H9 (cell line): ENCODE results near the gene TRPT1. TPM values are rescaled to one million over a fixed set of nuclear protein-coding genes. Genes with fewer than 3 reads are reported as not detected.

ENCODE experiments used
- DNase-seq: peaks from one replicate; pipeline ENCODE4 v3.0.0-alpha.2; 2017
- H2AFZ ChIP-seq: one replicate; pipeline ENCODE4 v1.6.1; 2013; ENCODE audit warnings: mild to moderate bottlenecking, low read length, control low read depth, moderate library complexity
- H2AK5ac ChIP-seq: 2 replicates; pipeline ENCODE4 v1.6.1; 2013; ENCODE audit warnings: low read length, control low read depth, mixed read lengths; ENCODE audit not compliant: insufficient read length
- H2BK120ac ChIP-seq: one replicate; pipeline ENCODE4 v1.6.1; 2013; ENCODE audit warnings: low read depth, mild to moderate bottlenecking, low read length, control low read depth, inconsistent platforms; ENCODE audit not compliant: poor library complexity, severe bottlenecking
- H2BK12ac ChIP-seq: 2 replicates; pipeline ENCODE4 v1.6.1; 2013; ENCODE audit warnings: low read length, control low read depth, mixed read lengths, low read depth; ENCODE audit not compliant: insufficient read length
- H2BK15ac ChIP-seq: 2 replicates; pipeline ENCODE4 v1.6.1; 2013; ENCODE audit warnings: low read depth, low read length, control low read depth
- H2BK20ac ChIP-seq: one replicate; pipeline ENCODE4 v1.6.1; 2013; ENCODE audit warnings: low read depth, mild to moderate bottlenecking, low read length, control low read depth, inconsistent platforms; ENCODE audit not compliant: poor library complexity, severe bottlenecking
- H2BK5ac ChIP-seq: 2 replicates; pipeline ENCODE4 v1.6.1; 2013; ENCODE audit warnings: low read length, control low read depth, mixed read lengths; ENCODE audit not compliant: insufficient read length
- H3K14ac ChIP-seq: 2 replicates; pipeline ENCODE4 v1.6.1; 2013; ENCODE audit warnings: low read length, control low read depth; ENCODE audit not compliant: insufficient read depth
- H3K18ac ChIP-seq: 2 replicates; pipeline ENCODE4 v1.6.1; 2013; ENCODE audit warnings: low read depth, mild to moderate bottlenecking, mixed read lengths, low read length, control low read depth; ENCODE audit not compliant: insufficient read length
- H3K23ac ChIP-seq: 2 replicates; pipeline ENCODE4 v1.6.1; 2013; ENCODE audit warnings: low read length, control low read depth, mixed read lengths, low read depth; ENCODE audit not compliant: insufficient read length
- H3K23me2 ChIP-seq: 2 replicates; pipeline ENCODE4 v1.6.1; 2013; ENCODE audit warnings: low read depth, mild to moderate bottlenecking, mixed read lengths, low read length, control low read depth; ENCODE audit not compliant: insufficient read length, poor library complexity, severe bottlenecking
- H3K27ac ChIP-seq: 2 replicates; pipeline ENCODE4 v1.5.1; 2013; ENCODE audit warnings: low read length, control low read depth, mixed read lengths, low read depth; ENCODE audit not compliant: insufficient read length
- H3K27me3 ChIP-seq: 2 replicates; pipeline ENCODE4 v1.6.1; 2013; ENCODE audit warnings: low read length, control low read depth, inconsistent platforms; ENCODE audit not compliant: insufficient read depth
- H3K4ac ChIP-seq: 2 replicates; pipeline ENCODE4 v1.6.1; 2013; ENCODE audit warnings: low read depth, mild to moderate bottlenecking, control low read depth, inconsistent platforms, low read length, moderate library complexity
- H3K4me1 ChIP-seq: 2 replicates; pipeline ENCODE4 v1.6.1; 2013; ENCODE audit warnings: low read length, control low read depth, inconsistent platforms; ENCODE audit not compliant: insufficient read depth
- H3K4me2 ChIP-seq: 2 replicates; pipeline ENCODE4 v1.6.1; 2013; ENCODE audit warnings: low read length, control low read depth, mixed read lengths; ENCODE audit not compliant: insufficient read length, insufficient read depth
- H3K56ac ChIP-seq: 2 replicates; pipeline ENCODE4 v1.6.1; 2013; ENCODE audit warnings: low read depth, mild to moderate bottlenecking, mixed read lengths, low read length, control low read depth; ENCODE audit not compliant: insufficient read length
- H3K79me1 ChIP-seq: 2 replicates; pipeline ENCODE4 v1.6.1; 2013; ENCODE audit warnings: low read depth, mild to moderate bottlenecking, moderate library complexity, low read length, control low read depth, inconsistent platforms; ENCODE audit not compliant: insufficient read depth, poor library complexity, severe bottlenecking
- H3K79me2 ChIP-seq: 2 replicates; pipeline ENCODE4 v1.6.1; 2013; ENCODE audit warnings: low read length, control low read depth, inconsistent platforms; ENCODE audit not compliant: insufficient read depth
- H3K9ac ChIP-seq: 2 replicates; pipeline ENCODE4 v1.6.1; 2013; ENCODE audit warnings: low read length, control low read depth, mixed read lengths; ENCODE audit not compliant: insufficient read length; ENCODE audit errors: extremely low read depth
- H3K9me3 ChIP-seq: one replicate; pipeline ENCODE4 v1.6.1; 2013; ENCODE audit warnings: low read depth, low read length, inconsistent platforms; ENCODE audit not compliant: control insufficient read depth
- H3T11ph ChIP-seq: one replicate; pipeline ENCODE4 v1.6.1; 2013; ENCODE audit warnings: mild to moderate bottlenecking, low read length, control low read depth, inconsistent platforms
- H4K20me1 ChIP-seq: one replicate; pipeline ENCODE4 v1.6.1; 2013; ENCODE audit not compliant: control insufficient read depth, insufficient read length, insufficient read depth
- H4K5ac ChIP-seq: 2 replicates; pipeline ENCODE4 v1.6.1; 2013; ENCODE audit warnings: low read depth, mild to moderate bottlenecking, mixed read lengths, low read length, control low read depth; ENCODE audit not compliant: insufficient read length
- H4K8ac ChIP-seq: replicated peaks from 2 replicates; pipeline ENCODE4 v1.6.1; 2013; ENCODE audit warnings: low read length, control low read depth, mixed read lengths, low read depth; ENCODE audit not compliant: insufficient read length
- H4K91ac ChIP-seq: 2 replicates; pipeline ENCODE4 v1.6.1; 2013; ENCODE audit warnings: low read depth, mild to moderate bottlenecking, moderate library complexity, mixed read lengths, low read length, control low read depth; ENCODE audit not compliant: insufficient read length
- H3K27ac Mint-ChIP-seq, 3 experiments: 2 replicates in 2 of 3; 3 replicates in 1 of 3; pipeline ENCODE4 v1.8.0; 2020 to 2021; ENCODE audit warnings: mixed read lengths in 3 of 3, mild to moderate bottlenecking in 1 of 3, moderate library complexity in 1 of 3
- H3K27me3 Mint-ChIP-seq: 2 replicates; pipeline ENCODE4 v1.8.0; 2021; ENCODE audit warnings: low read depth, mild to moderate bottlenecking, moderate library complexity, mixed read lengths
- H3K36me3 Mint-ChIP-seq, 3 experiments: 2 replicates in 2 of 3; 3 replicates in 1 of 3; pipeline ENCODE4 v1.8.0; 2020 to 2021; ENCODE audit warnings: low read depth in 3 of 3, mixed read lengths in 3 of 3; ENCODE audit not compliant: insufficient read depth in 1 of 3
- H3K4me1 Mint-ChIP-seq, 2 experiments: 2 replicates each; pipeline ENCODE4 v1.8.0; 2020; ENCODE audit warnings: mixed read lengths in 2 of 2
- H3K4me3 Mint-ChIP-seq, 2 experiments: 2 replicates in 1 of 2; 3 replicates in 1 of 2; pipeline ENCODE4 v1.8.0; 2020 to 2021; ENCODE audit warnings: mild to moderate bottlenecking in 2 of 2, mixed read lengths in 2 of 2, moderate library complexity in 1 of 2
- H3K9me3 Mint-ChIP-seq, 2 experiments: 2 replicates in 1 of 2; 3 replicates in 1 of 2; pipeline ENCODE4 v1.8.0; 2020; ENCODE audit warnings: mild to moderate bottlenecking in 2 of 2, mixed read lengths in 2 of 2, moderate library complexity in 1 of 2
- CTCF ChIP-seq: fragments of 200-600 bp; sonication (generic); conservative IDR thresholded peaks from 3 replicates; pipeline ENCODE4 v1.8.0; 2021; ENCODE audit warnings: antibody characterized with exemption, mild to moderate bottlenecking
- WGBS: extraction: QIAGEN DNeasy Blood & Tissue Kit; methylation state at CpG from one replicate; pipeline ENCODE4 v1.1.7; 2013; ENCODE audit warnings: missing lambda C conversion rate, low lambda C conversion rate, mixed read lengths; ENCODE audit not compliant: insufficient read length; ENCODE audit errors: extremely low coverage; 5-methylcytosine and 5-hydroxymethylcytosine counted together
- total RNA-seq: library from RNA; stranded (reverse); gene quantifications from 2 replicates; pipeline ENCODE4 v1.2.1, GENCODE V29; 2021

TRPT1 gene
- total RNA-seq, 1 experiment from 2014 or later: 33.6 TPM

- Histone ChIP-seq H3K14ac (no peak overlapping the region), H2BK20ac (no peak overlapping the region), H3K9ac (no peak overlapping the region), H3T11ph (no peak overlapping the region), H4K20me1 (no peaks in the 10 kb centered on the region), H4K5ac (no peak overlapping the region), H3K56ac (no peak overlapping the region), H3K27me3 (no peaks in the 10 kb centered on the region; the same call in 1 of the 2 replicates), H3K4me1 (no peaks in the 10 kb centered on the region), H3K4me2 (peak overlapping the region; percentile 42), H2BK5ac (no peak overlapping the region), H3K9me3 (no peaks in the 10 kb centered on the region), H4K8ac (no peak overlapping the region), H2AFZ (no peak overlapping the region), H2BK15ac (no peak overlapping the region), H2BK12ac (no peak overlapping the region), H4K91ac (no peak overlapping the region), H3K23ac (no peak overlapping the region), H3K79me2 (no peaks in the 10 kb centered on the region), H2AK5ac (no peak overlapping the region), H3K27ac (no peak overlapping the region), H3K79me1 (no peaks in the 10 kb centered on the region), H3K4ac (no peak overlapping the region), H2BK120ac (no peak overlapping the region), H3K23me2 (peaks cover 18% of the 10 kb centered on the region), H3K18ac (no peak overlapping the region)
- Mint-ChIP-seq H3K36me3 (peaks cover 4 to 26% (median 13%) of the 10 kb centered on the region in 3 experiments; a peak in 6 of 7 replicates), H3K9me3 (no peaks in the 10 kb centered on the region), H3K27me3 (peaks cover 20% of the 10 kb centered on the region), H3K4me3 (peak overlapping the region; percentile 81 to 85), H3K4me1 (peaks cover 22 to 30% of the 10 kb centered on the region in 2 experiments), H3K27ac (no peak overlapping the region)
- WGBS: no CpG with 5 or more reads among the region's 12 CpGs
- no peak for DNase-seq
- TF ChIP-seq CTCF: no peak
Observed at GRCh38 chr11:64235437-64236161, 9.6 kb upstream of the TRPT1 start.
